PC-9 (cell line): ENCODE results near the gene GSK3B.

Source experiments
- CTCF ChIP-seq: fragments of 200-600 bp; sonication (generic); conservative IDR thresholded peaks from 2 replicates; pipeline ENCODE4 v1.6.1; 2017; ENCODE audit warnings: mixed run types, antibody characterized with exemption, mild to moderate bottlenecking, moderate library complexity
- EZH2 ChIP-seq: fragments of 200-600 bp; sonication (generic); IDR thresholded peaks from 2 replicates; pipeline ENCODE4 v1.8.0; 2017; ENCODE audit warnings: antibody characterized with exemption, low read depth

- TF ChIP-seq CTCF (no peak), EZH2 (no peak)
Observed at GRCh38 chr3:119898478-119899191, 195.6 kb downstream of the GSK3B start.
